Peyer's patch (tissue), 4 donors: ENCODE measurements around the gene PLEKHG2. TPM values are rescaled to one million over a fixed set of nuclear protein-coding genes. Genes with fewer than 3 reads are reported as not detected.

ENCODE experiments used
- DNase-seq, 3 donors: peaks; one replicate each; pipeline ENCODE4 v3.0.0-alpha.2; 2017 to 2019
- H3K27ac ChIP-seq, 4 donors: fragments of 200-600 bp; sonication (generic); one replicate each; pipeline ENCODE4 v1.5.1; 2016 to 2019
- H3K27me3 ChIP-seq, 2 donors: fragments of 200-600 bp; sonication (generic); one replicate each; pipeline ENCODE4 v1.5.1; 2019
- H3K36me3 ChIP-seq, 3 donors: fragments of 200-600 bp; sonication (generic); one replicate each; pipeline ENCODE4 v1.5.1; 2016 to 2019
- H3K4me1 ChIP-seq, 4 donors: fragments of 200-600 bp; sonication (generic); one replicate each; pipeline ENCODE4 v1.5.1; 2016 to 2019
- H3K4me3 ChIP-seq, 4 donors: fragments of 200-600 bp; sonication (generic); 1 replicate in 3 of 4; 2 replicates in 1 of 4; pipeline ENCODE4 v1.5.1; 2016 to 2019; ENCODE audit warnings: mild to moderate bottlenecking in 1 of 4
- H3K9me3 ChIP-seq, 4 donors: fragments of 200-600 bp; sonication (generic); one replicate each; pipeline ENCODE4 v1.5.1; 2016 to 2019; ENCODE audit warnings: mild to moderate bottlenecking in 1 of 4
- POLR2A ChIP-seq, 2 donors: fragments of 450-650 bp; IDR thresholded peaks; one replicate each; pipeline ENCODE4 v1.5.1; 2017; ENCODE audit warnings: antibody characterized with exemption in 2 of 2, mild to moderate bottlenecking in 2 of 2, moderate library complexity in 2 of 2
- total RNA-seq, 4 donors: library from RNA; depleted of rRNA; stranded (reverse); fragments of >200 nt; gene quantifications; one replicate each; pipeline ENCODE4 v1.1.0, GENCODE V29; 2016
- TF ChIP-seq, protein P1 (sequence below), 6 experiments: fragments of 450-650 bp in 4 of 6; fragments of 200-600 bp in 2 of 6; sonication (generic) in 1 of 6; IDR thresholded peaks; one replicate each; pipeline ENCODE4 v1.5.1; 2017 to 2019; ENCODE audit warnings: antibody characterized with exemption in 6 of 6, mild to moderate bottlenecking in 3 of 6, moderate library complexity in 1 of 6

The PLEKHG2 gene
- total RNA-seq, 4 donors from 2014 or later: 7.7 to 42.1 (median 16.1) TPM

DNA sequence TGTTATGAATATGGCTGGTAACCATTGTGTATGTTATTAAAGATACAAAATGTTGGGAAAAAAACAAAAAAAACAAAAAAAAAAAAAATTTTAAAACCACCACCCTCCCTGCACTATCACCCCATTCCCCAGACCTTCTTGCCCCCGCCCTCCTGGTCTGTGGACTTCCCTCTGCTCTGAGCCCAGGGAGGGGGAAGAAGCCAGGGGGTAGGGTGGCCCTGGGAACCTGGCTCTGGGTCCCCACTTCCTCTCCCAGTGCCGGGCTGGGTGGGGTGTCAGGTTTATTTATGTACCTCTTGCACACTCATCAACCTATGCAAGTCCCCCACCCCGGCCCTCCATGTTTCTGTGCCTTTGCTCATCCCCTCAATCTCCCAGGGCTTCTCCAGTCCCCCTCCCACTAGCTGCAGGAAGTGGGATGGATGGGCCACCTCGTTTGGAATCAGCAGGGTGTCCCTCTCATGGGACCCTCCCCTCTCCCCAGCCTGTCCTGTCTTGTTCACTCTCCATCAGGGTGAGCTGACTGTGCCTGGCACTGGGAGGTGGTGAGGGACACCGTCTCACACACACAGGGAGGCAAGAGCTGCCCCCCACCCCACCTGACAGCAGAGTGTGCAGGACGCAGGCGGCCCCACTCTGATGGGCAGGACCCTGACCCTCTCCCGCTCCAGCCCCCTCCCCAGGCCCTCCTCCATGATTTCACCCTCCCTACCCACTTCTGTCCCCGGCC, 27.5 kb upstream of the PLEKHG2 start:
- H3K4me3 ChIP-seq: no peak overlapping the region
- no peaks in the 10 kb centered on the region for H3K9me3 ChIP-seq
- H3K36me3 ChIP-seq: peaks cover 0 to 83% (median 0%) of the 10 kb centered on the region in 3 donors
- H3K4me1 ChIP-seq: peaks cover 0 to 5% (median 2%) of the 10 kb centered on the region in 4 donors
- TF ChIP-seq POLR2A (IDR thresholded peaks at IDR 0.05): no peak
- TF ChIP-seq, protein P1, sequence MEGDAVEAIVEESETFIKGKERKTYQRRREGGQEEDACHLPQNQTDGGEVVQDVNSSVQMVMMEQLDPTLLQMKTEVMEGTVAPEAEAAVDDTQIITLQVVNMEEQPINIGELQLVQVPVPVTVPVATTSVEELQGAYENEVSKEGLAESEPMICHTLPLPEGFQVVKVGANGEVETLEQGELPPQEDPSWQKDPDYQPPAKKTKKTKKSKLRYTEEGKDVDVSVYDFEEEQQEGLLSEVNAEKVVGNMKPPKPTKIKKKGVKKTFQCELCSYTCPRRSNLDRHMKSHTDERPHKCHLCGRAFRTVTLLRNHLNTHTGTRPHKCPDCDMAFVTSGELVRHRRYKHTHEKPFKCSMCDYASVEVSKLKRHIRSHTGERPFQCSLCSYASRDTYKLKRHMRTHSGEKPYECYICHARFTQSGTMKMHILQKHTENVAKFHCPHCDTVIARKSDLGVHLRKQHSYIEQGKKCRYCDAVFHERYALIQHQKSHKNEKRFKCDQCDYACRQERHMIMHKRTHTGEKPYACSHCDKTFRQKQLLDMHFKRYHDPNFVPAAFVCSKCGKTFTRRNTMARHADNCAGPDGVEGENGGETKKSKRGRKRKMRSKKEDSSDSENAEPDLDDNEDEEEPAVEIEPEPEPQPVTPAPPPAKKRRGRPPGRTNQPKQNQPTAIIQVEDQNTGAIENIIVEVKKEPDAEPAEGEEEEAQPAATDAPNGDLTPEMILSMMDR (IDR thresholded peaks at IDR 0.05): no peak
- DNase-seq: no peak
- H3K27ac ChIP-seq: no peak overlapping the region
- no peaks in the 10 kb centered on the region for H3K27me3 ChIP-seq

DNA sequence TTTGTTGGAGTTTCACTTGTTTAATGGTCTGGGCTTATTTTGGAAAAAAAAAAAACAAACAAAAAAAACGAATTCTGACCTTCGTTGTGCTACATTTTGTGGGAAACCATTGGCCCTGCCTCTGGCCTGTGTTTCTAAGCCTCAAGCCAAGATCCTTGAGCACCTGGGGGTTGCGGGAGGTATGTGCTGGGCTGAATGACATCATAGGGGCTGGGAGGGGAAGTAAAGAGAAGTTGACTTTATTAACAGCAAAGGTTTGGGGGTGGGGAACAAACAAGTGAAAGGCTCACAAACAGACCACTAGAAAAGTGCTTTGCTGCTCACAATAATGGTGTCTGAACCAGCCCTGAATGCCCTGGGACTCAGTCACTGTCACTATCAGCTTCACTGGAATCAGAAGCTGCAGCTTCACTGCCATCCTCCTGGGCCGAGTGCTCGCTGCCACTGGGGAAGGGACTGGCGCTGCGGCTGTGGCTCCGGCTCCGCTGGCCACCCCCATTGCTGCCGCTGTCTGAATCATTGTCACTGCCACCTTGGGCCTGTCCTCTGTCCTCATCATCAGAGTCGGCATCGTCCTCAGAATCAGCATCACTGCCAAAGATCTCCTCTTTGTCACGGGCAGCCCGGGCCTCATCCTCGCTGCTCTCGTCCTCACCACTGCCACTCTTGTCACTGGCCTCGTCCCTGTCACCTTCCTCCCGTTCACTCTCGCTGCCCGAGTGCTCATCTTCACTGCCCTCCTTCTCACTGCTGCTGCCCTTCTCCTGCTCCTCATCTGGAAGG, 26.6 kb upstream of the PLEKHG2 start:
- H3K9me3 ChIP-seq: no peaks in the 10 kb centered on the region
- peaks cover 0 to 75% (median 0%) of the 10 kb centered on the region in 3 donors for H3K36me3 ChIP-seq
- H3K4me1 ChIP-seq: peaks cover 0 to 9% (median 4%) of the 10 kb centered on the region in 4 donors

DNA sequence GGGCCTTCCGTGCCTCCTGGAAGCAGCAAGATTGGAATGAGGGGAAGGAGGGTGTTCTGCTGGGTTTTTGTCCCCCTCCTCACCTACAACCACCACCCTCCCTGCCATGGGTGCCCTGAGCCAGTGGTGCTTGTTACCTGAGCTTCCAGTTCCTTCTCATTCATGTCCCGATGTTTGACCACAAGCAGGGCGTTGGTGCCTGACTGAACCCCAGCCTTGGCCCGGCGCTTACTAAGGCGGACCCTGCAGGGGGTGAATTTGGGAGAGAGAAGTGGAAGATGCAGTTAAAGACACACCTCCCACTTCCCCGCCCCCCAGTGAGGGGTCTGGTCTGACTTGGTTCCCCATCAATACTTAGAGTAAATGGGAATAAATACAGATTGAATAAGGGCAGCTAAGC, 25.9 kb upstream of the PLEKHG2 start:
- Histone ChIP-seq H3K36me3 (peaks cover 0 to 68% (median 0%) of the 10 kb centered on the region in 3 donors), H3K4me1 (peaks cover 0 to 9% (median 4%) of the 10 kb centered on the region in 4 donors), H3K4me3 (no peak overlapping the region), H3K27me3 (no peaks in the 10 kb centered on the region), H3K9me3 (no peaks in the 10 kb centered on the region), H3K27ac (no peak overlapping the region)
- TF ChIP-seq, protein P1 (IDR thresholded peaks at IDR 0.05): no peak
- no peak for TF ChIP-seq POLR2A (IDR thresholded peaks at IDR 0.05)
- DNase-seq: no peak

More for the DNA sequence above, 26.6 kb upstream of the PLEKHG2 start:
- H3K27ac ChIP-seq: no peak overlapping the region
- H3K27me3 ChIP-seq: no peaks in the 10 kb centered on the region
- H3K4me3 ChIP-seq: no peak overlapping the region
- TF ChIP-seq, protein P1 (IDR thresholded peaks at IDR 0.05): no peak
- TF ChIP-seq POLR2A (IDR thresholded peaks at IDR 0.05): no peak
- no peak for DNase-seq

GRCh38 chr19:39388657-39389056, 23.8 kb upstream of the PLEKHG2 start:
- Histone ChIP-seq H3K9me3 (no peaks in the 10 kb centered on the region), H3K4me3 (no peak overlapping the region), H3K36me3 (peaks cover 0 to 61% (median 0%) of the 10 kb centered on the region in 3 donors), H3K4me1 (peaks cover 0 to 20% (median 8%) of the 10 kb centered on the region in 4 donors), H3K27me3 (no peaks in the 10 kb centered on the region), H3K27ac (no peak overlapping the region)
- no peak for DNase-seq
- no peak for TF ChIP-seq POLR2A (IDR thresholded peaks at IDR 0.05)
- TF ChIP-seq, protein P1 (IDR thresholded peaks at IDR 0.05): no peak

GRCh38 chr19:39389631-39390414, 22.6 kb upstream of the PLEKHG2 start:
- Histone ChIP-seq H3K9me3 (no peaks in the 10 kb centered on the region), H3K36me3 (peaks cover 0 to 62% (median 0%) of the 10 kb centered on the region in 3 donors), H3K27ac (peak overlapping the region; percentile 85 to 100 (median 94)), H3K4me3 (peak overlapping the region; percentile 56 to 88 (median 77)), H3K4me1 (peaks cover 0 to 20% (median 8%) of the 10 kb centered on the region in 4 donors), H3K27me3 (no peaks in the 10 kb centered on the region)
- no peak for DNase-seq
- no peak for TF ChIP-seq POLR2A (IDR thresholded peaks at IDR 0.05)
- TF ChIP-seq, protein P1 (IDR thresholded peaks at IDR 0.05): no peak
